PC-3 (cell line): ENCODE results near the gene AFF2.

Source experiments
- EZH2 ChIP-seq: fragments of 300-600 bp; sonication (generic); IDR thresholded peaks from one replicate; pipeline ENCODE4 v1.6.1; 2017; ENCODE audit warnings: antibody characterized with exemption, mild to moderate bottlenecking, low read length; ENCODE audit not compliant: unreplicated experiment
- EZH2phosphoT487 ChIP-seq: fragments of 300-600 bp; sonication (generic); IDR thresholded peaks from 2 replicates; pipeline ENCODE4 v1.6.1; 2018; ENCODE audit warnings: mild to moderate bottlenecking, antibody characterized with exemption, low read length, borderline replicate concordance
- TF ChIP-seq, protein P1 (sequence below): fragments of 300-600 bp; sonication (generic); conservative IDR thresholded peaks from 2 replicates; pipeline ENCODE4 v1.5.1; 2017; ENCODE audit warnings: antibody characterized with exemption, low read depth, mild to moderate bottlenecking, low read length

DNA sequence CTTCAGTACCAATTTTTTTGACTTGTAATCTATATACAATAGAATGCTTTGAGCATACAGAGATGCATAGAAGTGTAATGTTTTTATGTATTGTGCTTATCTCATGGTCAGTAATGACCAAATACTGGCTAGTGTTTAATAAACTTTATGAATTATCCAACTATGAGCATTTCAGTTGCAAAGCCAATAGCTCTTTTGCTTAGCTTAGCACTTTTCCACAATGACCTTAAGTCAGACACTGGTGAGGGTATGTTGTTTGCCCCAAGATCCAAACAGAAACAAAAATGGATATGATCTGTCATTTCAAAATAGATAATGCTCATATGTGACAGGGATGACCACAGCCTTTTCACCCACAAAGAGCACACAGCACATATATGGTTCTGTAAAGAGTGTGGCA is 393.0 kb downstream of the AFF2 start:
- TF ChIP-seq, protein P1, sequence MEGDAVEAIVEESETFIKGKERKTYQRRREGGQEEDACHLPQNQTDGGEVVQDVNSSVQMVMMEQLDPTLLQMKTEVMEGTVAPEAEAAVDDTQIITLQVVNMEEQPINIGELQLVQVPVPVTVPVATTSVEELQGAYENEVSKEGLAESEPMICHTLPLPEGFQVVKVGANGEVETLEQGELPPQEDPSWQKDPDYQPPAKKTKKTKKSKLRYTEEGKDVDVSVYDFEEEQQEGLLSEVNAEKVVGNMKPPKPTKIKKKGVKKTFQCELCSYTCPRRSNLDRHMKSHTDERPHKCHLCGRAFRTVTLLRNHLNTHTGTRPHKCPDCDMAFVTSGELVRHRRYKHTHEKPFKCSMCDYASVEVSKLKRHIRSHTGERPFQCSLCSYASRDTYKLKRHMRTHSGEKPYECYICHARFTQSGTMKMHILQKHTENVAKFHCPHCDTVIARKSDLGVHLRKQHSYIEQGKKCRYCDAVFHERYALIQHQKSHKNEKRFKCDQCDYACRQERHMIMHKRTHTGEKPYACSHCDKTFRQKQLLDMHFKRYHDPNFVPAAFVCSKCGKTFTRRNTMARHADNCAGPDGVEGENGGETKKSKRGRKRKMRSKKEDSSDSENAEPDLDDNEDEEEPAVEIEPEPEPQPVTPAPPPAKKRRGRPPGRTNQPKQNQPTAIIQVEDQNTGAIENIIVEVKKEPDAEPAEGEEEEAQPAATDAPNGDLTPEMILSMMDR, result no peak
- no peak for TF ChIP-seq EZH2
- TF ChIP-seq EZH2phosphoT487, result no peak
